GM18517 (cell line): ENCODE results near the gene GNB1L.

Experiments
- ATAC-seq: cut with Tn5 transposase; IDR thresholded peaks from one replicate; pipeline ENCODE4 v1.9.1; 2021; ENCODE audit warnings: mild to moderate bottlenecking, moderate library complexity; ENCODE audit not compliant: unreplicated experiment

Gene GNB1L

GRCh38 chr22:19876314-19876940 lies 21.8 kb upstream of the GNB1L start:
- ATAC-seq: no peak

DNA sequence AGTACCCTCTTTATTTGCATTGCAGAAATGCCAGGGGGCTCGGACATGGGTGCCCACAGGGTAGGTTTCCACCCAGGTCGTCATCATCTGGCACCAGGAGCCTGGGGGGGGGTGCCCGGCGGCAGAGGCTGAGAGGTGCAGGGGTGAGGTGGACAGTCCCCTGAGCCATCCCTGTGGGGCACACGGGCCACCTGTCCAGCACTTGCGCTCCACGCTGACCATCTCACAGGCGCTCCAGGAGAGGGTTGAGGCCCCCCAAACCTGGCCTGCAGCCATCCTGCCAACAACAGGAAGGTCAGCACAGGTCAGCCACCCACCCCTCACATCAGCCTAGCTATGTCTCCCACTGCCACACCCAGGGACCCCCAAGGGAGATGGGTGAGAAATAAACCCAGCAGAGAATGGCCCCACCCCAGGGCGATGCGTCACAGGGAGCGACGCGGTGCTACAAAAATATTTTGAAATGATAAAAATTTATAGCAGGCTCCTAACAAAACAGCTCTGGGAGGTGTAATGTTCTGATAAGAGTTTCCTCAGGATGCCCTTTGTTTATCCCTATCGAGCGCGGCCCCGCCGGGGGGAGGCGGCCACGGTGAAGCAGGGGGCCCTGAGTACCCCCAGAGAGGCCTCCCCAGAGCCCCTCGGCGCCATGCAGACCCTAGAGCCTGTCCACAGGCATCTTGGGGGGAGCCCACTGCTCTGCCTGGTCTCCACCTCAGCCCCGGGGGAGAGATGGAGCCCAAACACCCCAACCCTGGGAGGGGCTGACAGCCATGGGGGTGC lies 21.0 kb upstream of the GNB1L start:
- ATAC-seq: no peak

DNA sequence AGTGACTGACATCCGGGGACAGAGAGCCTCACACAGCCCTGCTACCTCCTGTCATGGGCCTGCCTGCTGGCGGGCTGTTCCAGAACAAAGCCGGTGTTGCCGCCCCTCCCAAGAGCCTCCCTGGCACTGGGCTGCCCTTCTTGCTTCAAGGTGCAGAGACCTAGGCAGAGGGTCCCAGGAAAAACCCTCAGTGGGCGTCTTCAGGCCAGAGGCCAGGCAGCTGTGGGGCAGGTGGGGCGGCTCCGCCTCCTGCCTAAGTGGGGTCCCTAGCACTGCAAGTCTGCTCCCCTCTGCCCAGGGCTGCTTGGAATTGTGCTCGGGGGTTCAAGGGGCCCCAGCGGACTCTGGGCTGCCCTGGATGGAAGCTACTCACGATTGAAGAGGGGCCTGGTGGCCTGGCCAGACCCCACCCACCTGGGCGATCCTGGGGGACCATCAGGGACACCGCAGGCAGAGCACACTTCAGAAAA lies 20.4 kb upstream of the GNB1L start:
- no peak for ATAC-seq

GRCh38 chr22:19874307-19875060 lies 19.8 kb upstream of the GNB1L start:
- ATAC-seq: no peak

- no peak for ATAC-seq
Measured at GRCh38 chr22:19873960-19874306, 19.3 kb upstream of the GNB1L start.

DNA sequence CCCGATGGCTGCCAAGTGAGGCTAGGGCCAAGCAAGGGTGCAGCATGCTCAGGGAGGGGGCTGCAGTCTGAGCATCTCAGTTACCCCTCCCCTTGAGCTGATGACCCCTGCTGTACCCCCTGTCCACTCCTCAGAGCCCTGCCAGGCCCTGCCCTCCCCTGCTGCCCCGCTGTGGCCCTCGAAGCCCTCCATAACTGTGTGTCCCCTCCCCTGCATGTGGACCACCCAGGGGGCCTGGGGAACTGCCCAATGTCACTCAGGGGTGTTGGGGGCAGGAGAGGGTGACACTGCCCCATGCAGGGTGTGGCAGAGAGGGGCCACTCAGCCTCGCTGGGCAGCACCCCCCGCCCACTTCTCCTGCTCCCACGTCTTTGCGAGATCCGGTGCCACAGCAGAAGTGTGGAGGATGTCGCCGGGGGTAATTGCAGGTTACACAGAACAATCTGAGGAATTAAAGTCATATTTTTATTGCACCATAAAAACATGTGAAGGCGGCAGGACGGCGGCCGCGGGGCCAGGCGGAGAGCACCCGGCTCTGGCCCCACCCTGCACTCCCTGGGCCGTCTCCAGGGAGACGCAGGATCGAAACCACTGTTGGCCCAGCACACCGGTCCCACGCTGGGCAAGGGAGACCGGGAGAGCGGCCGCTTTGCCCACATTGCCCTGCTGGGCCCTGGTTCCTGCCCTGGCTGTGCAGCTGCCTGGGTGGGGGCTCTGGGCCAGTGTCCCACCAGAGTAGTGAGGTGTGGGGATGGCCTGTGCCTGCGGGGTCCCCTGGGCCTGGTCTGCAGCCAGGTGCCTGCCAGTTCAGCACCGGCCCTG lies 18.7 kb upstream of the GNB1L start:
- no peak for ATAC-seq

- ATAC-seq: no peak
Measured at GRCh38 chr22:19872779-19873137, 18.1 kb upstream of the GNB1L start.

DNA sequence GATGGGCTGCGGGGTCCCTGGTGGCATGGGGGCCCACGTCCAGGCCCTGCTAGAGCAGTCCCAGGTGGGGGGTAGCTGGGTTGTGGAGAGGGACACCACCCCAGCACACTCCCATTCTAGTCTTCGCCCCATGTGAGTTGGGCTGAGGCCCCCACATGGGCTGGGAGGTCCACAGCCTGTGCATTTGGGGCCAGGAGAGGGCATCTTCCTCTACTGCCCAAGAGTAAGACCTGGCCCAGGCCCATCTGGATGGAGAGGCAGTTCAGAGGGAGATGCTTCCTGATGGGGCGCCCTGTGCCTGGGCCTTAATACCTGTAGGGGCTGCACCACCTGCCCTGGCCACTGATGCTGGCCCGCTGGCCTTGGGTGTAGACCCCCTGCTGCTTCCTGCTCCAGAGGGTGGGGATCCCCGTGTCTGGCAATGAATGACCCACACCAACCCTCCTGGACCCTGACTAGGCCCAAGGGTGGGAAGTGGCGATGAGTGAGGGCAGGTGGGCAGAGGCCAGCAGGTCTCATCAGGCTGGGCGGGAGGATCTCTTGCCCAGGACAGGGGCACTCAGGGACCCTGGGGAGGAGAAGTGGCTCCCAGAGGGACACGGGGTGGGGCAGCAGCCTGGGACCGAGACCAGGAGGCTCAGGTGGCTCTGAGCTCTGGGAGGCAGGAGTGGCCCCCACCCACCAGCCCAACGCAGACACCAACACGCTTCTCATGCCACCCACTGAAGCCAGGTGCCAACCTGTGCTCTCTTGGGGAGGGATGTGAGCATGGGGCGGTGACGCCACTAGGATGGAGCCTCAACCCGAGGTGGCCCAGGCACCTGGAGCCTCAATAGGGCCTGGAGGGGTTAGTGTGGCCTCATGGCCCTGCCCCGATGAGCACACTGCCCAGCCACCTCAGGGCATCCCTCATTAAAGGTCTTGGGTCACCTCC lies 17.4 kb upstream of the GNB1L start:
- ATAC-seq: no peak

GRCh38 chr22:19871023-19871844 lies 16.6 kb upstream of the GNB1L start:
- ATAC-seq: no peak

GRCh38 chr22:19870153-19871022 lies 15.7 kb upstream of the GNB1L start:
- no peak for ATAC-seq

DNA sequence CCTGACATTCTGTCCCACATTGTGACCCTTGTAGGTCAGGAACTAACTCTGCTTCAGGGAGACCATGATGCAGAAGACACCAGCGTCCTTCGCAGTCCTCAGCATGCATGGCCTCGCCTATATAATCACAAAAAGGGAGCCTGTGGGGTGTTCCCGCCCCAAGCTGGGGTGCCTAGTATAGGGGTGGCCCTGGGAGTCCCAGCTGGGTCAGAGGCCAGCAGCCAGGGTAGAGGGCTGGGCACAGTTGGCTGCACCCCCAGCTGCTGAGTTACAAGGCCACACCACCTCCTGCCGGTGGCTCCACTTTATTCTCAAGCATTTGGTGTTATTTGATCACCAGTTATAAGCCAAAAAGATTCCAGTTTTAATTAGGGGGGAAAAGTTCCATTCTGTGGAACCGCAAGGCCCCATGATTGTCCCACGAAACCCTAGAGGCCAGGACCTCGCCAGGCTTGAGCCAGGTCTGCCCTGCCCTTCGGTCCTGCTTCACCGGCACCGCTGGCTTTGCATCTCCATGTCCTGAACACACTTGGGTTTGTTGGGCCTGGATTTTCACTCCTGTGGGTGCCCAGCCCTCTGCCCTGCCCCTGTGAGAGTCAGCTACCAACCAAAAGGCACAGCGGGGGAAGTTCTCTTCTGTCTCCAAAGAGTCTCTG lies 15.0 kb upstream of the GNB1L start:
- ATAC-seq: no peak

GRCh38 chr22:19868773-19869471 lies 14.2 kb upstream of the GNB1L start:
- no peak for ATAC-seq

- no peak for ATAC-seq
Measured at GRCh38 chr22:19868333-19868732, 13.7 kb upstream of the GNB1L start.

DNA sequence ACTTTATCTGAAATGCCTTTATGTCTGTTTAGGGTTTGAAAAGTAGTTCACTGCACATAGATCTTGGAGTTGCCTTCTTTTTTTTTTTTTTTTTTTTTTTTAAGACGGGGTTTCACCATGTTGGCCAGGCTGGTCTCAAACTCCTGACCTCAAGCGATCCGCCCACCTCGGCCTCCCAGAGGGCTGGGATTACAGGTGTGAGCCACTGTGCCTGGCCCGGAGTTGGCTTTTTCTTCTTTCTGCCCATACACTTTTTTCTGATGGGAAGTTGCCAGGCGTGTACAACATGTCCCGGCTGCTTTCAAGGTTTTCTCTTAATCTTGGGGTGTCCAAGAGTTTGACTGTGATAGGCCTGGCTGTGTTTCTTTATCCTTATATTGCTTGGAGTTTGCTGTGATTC lies 12.9 kb upstream of the GNB1L start:
- no peak for ATAC-seq

DNA sequence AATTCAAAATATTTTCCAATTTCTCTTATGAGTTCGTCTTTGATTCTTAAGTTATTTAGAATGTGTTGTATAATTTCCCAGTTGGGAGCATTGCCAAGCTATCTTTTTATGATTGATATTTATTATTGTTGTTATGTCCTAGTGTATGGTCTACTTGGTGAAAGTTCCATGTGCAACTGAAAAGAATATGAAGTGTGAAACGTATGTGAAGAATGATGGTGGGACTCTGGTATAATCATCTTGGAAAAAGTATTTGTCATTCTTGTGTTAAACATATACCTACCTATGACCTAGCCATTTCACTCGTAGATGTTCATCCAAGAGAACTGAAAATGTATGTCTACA lies 12.0 kb upstream of the GNB1L start:
- no peak for ATAC-seq

DNA sequence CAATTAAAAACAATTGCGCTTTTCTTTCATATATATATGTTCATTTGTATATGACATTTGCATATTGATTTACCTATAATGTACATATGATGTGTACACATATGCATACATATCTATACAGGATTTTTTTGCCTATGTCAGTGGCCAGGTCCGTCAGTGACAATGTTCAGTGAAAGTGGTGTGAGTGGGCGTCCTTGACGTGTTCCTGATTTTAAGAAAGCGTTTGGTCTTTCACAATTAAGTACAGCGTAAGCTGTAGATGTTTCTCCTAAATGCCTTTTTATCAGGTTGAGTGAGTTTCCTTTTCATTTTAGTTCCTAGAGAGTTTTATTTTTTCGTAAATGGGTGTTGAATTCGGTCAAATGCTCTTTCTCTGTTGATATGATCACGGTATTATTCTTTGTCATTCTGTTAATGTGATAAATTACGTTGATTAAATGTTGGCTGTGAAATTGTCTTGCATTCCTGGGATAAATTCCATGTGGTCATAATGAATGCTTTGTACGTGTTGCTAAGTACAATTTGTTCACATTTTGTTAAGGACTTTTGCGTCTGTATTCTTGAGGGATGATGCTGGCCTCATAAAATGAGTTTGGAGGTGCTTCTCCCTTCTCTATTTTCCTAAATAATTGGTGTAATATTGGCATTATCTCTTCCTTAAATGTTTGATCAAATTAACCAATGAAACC lies 10.6 kb upstream of the GNB1L start:
- no peak for ATAC-seq
